ENCODE measurements around the gene AOPEP.

DNA sequence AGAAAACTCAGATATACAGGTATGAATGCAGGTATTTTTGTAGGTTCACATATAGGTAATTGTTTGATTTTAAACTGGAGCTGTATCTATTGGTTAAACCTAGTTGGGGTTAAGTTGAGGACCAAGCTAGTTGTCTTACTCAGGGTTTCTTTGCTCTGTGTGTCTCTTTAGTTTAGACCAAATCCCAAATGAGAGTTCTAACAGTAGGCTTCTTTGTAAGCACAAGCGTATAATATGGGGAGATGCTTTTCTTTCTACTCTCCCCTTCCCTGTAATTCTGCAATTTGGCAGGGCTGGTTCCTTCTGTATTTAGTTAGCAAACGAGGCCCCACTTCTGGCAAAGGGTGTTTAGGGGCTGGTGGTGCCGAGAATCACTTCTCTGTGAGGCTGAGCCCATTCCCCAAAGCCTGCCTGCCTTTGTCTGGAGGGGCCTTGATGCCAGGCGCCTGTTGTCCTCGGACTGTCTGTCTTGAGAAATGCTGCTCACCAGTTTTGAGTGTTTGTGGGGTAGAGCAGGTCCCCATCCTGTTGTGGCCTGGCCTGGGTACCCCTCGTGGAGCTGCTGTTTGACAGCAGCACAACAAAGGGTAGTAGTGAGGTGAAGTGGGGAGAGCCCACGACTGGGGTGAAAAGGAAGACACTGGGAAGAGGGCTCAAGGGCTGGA is 331.8 kb downstream of the AOPEP start:
- TF ChIP-seq, protein P1, sequence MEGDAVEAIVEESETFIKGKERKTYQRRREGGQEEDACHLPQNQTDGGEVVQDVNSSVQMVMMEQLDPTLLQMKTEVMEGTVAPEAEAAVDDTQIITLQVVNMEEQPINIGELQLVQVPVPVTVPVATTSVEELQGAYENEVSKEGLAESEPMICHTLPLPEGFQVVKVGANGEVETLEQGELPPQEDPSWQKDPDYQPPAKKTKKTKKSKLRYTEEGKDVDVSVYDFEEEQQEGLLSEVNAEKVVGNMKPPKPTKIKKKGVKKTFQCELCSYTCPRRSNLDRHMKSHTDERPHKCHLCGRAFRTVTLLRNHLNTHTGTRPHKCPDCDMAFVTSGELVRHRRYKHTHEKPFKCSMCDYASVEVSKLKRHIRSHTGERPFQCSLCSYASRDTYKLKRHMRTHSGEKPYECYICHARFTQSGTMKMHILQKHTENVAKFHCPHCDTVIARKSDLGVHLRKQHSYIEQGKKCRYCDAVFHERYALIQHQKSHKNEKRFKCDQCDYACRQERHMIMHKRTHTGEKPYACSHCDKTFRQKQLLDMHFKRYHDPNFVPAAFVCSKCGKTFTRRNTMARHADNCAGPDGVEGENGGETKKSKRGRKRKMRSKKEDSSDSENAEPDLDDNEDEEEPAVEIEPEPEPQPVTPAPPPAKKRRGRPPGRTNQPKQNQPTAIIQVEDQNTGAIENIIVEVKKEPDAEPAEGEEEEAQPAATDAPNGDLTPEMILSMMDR (IDR thresholded peaks at IDR 0.05 in 4 of 5, conservative IDR thresholded peaks at IDR 0.05 in 1 of 5) = no peak
- TF ChIP-seq POLR2A (IDR thresholded peaks at IDR 0.05) = no peak
